Hippocampal formation (tissue), 2 donors: Measurements from ENCODE around the gene UGT1A8.

Experiments
- DNase-seq, 2 donors: peaks; one replicate each; lab custom pipeline; 2025; lab: John Stamatoyannopoulos, UW

UGT1A8 gene

GRCh38 chr2:233818639-233819621 lies 201.5 kb downstream of the UGT1A8 start:
- DNase-seq, result no peak

GRCh38 chr2:233819884-233820773 lies 202.7 kb downstream of the UGT1A8 start:
- DNase-seq, result no peak

GRCh38 chr2:233820774-233821105 lies 203.3 kb downstream of the UGT1A8 start:
- no peak for DNase-seq

GRCh38 chr2:233821196-233821595 lies 203.8 kb downstream of the UGT1A8 start:
- DNase-seq, result no peak

GRCh38 chr2:233821709-233822100 lies 204.3 kb downstream of the UGT1A8 start:
- no peak for DNase-seq

GRCh38 chr2:233822101-233822771 lies 204.8 kb downstream of the UGT1A8 start:
- no peak for DNase-seq
